Astrocyte (in vitro differentiated cells and primary cell): ENCODE results near the gene ZNF14.

Source experiments
- EZH2 ChIP-seq: IDR thresholded peaks from 2 replicates; pipeline ENCODE4 v1.6.1; 2012; ENCODE audit warnings: mild to moderate bottlenecking, low read length, inconsistent platforms; ENCODE audit not compliant: insufficient read depth
- TF ChIP-seq, protein P1 (sequence below): IDR thresholded peaks from 2 replicates; pipeline ENCODE4 v1.5.1; 2011; ENCODE audit warnings: low read depth, mild to moderate bottlenecking, inconsistent platforms, low read length, moderate library complexity; ENCODE audit not compliant: insufficient read depth

DNA sequence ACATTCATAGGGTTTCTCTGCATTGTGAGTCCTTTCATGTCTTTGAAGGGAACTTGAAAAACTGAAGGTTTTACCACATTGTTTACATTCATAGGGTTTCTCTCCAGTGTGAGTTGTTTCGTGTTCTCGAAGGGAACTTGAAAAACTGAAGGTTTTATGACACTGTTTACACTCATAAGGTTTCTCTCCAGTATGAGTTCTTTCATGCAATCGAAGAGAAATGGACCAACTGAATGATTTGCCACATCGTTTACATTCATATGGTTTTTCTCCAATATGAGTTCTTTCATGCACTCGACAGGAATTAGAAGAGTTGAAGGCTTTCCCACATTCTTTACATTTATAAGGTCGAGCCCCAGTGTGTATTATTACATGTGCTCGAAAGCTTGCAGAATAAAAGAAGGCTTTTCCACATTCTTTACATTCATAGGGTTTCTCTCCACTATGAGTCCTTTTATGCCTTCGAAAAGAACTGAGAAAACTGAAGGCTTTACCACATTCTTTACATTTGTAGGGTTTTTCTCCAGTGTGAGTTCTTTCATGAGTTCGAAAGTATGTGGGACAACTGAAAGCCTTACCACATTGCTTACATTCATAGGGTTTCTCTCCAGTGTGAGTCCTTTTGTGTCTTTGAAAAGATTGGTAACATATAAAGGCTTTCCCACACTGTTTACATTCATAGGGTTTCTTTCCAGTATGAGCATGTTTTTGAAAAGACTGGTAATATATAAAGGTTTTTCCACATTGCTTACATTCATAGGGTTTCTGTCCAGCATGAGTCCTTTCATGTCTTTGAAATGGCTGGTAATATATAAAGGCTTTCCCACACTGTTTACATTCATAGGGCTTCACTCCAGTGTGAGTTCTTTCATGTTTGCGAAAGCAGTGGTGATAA, 20.7 kb downstream of the ZNF14 start:
- no peak for TF ChIP-seq EZH2
- TF ChIP-seq, protein P1, sequence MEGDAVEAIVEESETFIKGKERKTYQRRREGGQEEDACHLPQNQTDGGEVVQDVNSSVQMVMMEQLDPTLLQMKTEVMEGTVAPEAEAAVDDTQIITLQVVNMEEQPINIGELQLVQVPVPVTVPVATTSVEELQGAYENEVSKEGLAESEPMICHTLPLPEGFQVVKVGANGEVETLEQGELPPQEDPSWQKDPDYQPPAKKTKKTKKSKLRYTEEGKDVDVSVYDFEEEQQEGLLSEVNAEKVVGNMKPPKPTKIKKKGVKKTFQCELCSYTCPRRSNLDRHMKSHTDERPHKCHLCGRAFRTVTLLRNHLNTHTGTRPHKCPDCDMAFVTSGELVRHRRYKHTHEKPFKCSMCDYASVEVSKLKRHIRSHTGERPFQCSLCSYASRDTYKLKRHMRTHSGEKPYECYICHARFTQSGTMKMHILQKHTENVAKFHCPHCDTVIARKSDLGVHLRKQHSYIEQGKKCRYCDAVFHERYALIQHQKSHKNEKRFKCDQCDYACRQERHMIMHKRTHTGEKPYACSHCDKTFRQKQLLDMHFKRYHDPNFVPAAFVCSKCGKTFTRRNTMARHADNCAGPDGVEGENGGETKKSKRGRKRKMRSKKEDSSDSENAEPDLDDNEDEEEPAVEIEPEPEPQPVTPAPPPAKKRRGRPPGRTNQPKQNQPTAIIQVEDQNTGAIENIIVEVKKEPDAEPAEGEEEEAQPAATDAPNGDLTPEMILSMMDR = no peak
